Upper lobe of right lung (tissue), 1 donor: ENCODE data around the gene GNG4. TPM values are rescaled to one million over a fixed set of nuclear protein-coding genes. Genes with fewer than 3 reads are reported as not detected.
"Not testable (repeated sequence)": the region's sequence is repeated elsewhere in the genome, so short reads cannot be mapped to it uniquely, and the experiment has no call there.

ENCODE experiments used
- ATAC-seq: fragments of 200-7000 bp; cut with Tn5 transposase; one replicate; pipeline ENCODE4 v1.9.1; 2020; ENCODE audit warnings: mild to moderate bottlenecking, moderate library complexity
- DNase-seq: peaks from one replicate; pipeline ENCODE4 v3.0.0-alpha.2; 2020
- H3K27ac ChIP-seq: fragments of 200-600 bp; one replicate; pipeline ENCODE4 v1.8.0; 2022
- H3K27me3 ChIP-seq: fragments of 200-600 bp; one replicate; pipeline ENCODE4 v1.8.0; 2022; ENCODE audit warnings: mild to moderate bottlenecking
- H3K36me3 ChIP-seq: fragments of 200-600 bp; one replicate; pipeline ENCODE4 v1.8.0; 2022
- H3K4me1 ChIP-seq: fragments of 200-600 bp; one replicate; pipeline ENCODE4 v1.8.0; 2022
- H3K4me3 ChIP-seq: fragments of 200-600 bp; one replicate; pipeline ENCODE4 v1.8.0; 2022; ENCODE audit warnings: mild to moderate bottlenecking
- H3K9me3 ChIP-seq: fragments of 200-600 bp; one replicate; pipeline ENCODE4 v1.8.0; 2022
- CTCF ChIP-seq: fragments of 200-600 bp; IDR thresholded peaks from one replicate; pipeline ENCODE4 v1.8.0; 2022; ENCODE audit warnings: antibody characterized with exemption
- intact Hi-C: fragments of 100-400 bp; cut with DNase I; formaldehyde crosslinking; loops from one replicate; pipeline ENCODE4 v1.11.0; 2022
- total RNA-seq: library from RNA; stranded (reverse); fragmentation: NEBNext Ultra II Directional; extraction: Animal tissue kit (Norgen Biotek cat#: 25700); gene quantifications from one replicate; pipeline ENCODE4 v1.2.1, GENCODE V29; 2021
- donor health status: DM: no; HTN: yes; CAD: no; lungs with severe emphysema.

Gene GNG4
- total RNA-seq, 1 donor from 2014 or later = not detected

- H3K9me3 ChIP-seq = no peaks in the 10 kb centered on the region
- H3K4me3 ChIP-seq = no peak overlapping the region
- DNase-seq (no peak), ATAC-seq (no peak)
- H3K27ac ChIP-seq = no peak overlapping the region
- intact Hi-C loops = no loop called here
- no peaks in the 10 kb centered on the region for H3K36me3 ChIP-seq
- no peaks in the 10 kb centered on the region for H3K4me1 ChIP-seq
- TF ChIP-seq CTCF = no peak
- H3K27me3 ChIP-seq = no peaks in the 10 kb centered on the region
These were observed 104.2 kb downstream of the GNG4 start for GRCh38 chr1:235545292-235545930.

GRCh38 chr1:235542845-235543244 is 106.7 kb downstream of the GNG4 start:
- not testable (repeated sequence) for ATAC-seq, DNase-seq

DNA sequence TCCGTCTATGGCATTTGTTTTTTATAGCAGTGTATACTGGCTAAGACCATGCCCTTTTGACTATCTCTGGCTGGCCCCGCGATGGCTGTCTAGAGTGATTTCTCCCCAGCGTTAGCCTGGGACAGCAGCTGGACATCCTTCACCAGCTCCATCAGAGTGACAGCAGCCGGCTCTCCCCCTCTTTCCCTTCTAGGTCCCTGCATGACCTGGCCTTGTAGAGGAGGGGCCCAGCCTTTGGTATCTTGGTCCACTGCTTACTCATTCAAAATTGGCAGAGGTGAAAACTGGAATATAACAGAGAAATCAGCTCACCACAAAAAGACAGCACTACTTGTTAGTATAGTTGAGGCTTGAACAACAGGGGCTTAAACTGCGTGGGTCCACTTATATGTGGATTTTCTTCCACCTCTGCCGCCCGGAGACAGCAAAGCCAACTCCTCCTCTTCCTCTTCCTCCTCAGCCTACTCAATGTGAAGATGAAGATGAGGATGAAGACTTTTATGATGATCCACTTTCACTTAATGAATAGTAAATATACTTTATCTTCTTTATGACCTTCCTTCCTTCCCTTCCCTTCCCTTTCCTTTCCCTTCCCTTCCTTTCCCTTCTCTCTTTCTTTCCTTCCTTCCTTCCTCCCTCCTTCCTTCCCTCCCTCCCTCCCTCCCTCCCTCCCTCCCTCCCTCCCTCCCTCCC is 116.0 kb downstream of the GNG4 start:
- H3K4me3 ChIP-seq = no peak overlapping the region
- TF ChIP-seq CTCF = no peak
- intact Hi-C loops = no loop called here
- DNase-seq = no peak
- no peaks in the 10 kb centered on the region for H3K36me3 ChIP-seq
- H3K27ac ChIP-seq = no peak overlapping the region
- H3K9me3 ChIP-seq = no peaks in the 10 kb centered on the region
- ATAC-seq = no peak
- no peaks in the 10 kb centered on the region for H3K27me3 ChIP-seq
- no peaks in the 10 kb centered on the region for H3K4me1 ChIP-seq

More at GRCh38 chr1:235542845-235543244, 106.7 kb downstream of the GNG4 start:
- H3K27ac ChIP-seq, H3K36me3 ChIP-seq, H3K27me3 ChIP-seq, H3K4me1 ChIP-seq, H3K9me3 ChIP-seq, H3K4me3 ChIP-seq, intact Hi-C loops: not testable (repeated sequence)

- Histone ChIP-seq H3K27ac (no peak overlapping the region), H3K36me3 (no peaks in the 10 kb centered on the region), H3K4me1 (no peaks in the 10 kb centered on the region), H3K4me3 (no peak overlapping the region), H3K27me3 (no peaks in the 10 kb centered on the region), H3K9me3 (no peaks in the 10 kb centered on the region)
- intact Hi-C loops = no loop called here
- ATAC-seq (no peak), DNase-seq (no peak)
- TF ChIP-seq CTCF = no peak
These were observed 117.2 kb downstream of the GNG4 start for GRCh38 chr1:235532360-235532759.

DNA sequence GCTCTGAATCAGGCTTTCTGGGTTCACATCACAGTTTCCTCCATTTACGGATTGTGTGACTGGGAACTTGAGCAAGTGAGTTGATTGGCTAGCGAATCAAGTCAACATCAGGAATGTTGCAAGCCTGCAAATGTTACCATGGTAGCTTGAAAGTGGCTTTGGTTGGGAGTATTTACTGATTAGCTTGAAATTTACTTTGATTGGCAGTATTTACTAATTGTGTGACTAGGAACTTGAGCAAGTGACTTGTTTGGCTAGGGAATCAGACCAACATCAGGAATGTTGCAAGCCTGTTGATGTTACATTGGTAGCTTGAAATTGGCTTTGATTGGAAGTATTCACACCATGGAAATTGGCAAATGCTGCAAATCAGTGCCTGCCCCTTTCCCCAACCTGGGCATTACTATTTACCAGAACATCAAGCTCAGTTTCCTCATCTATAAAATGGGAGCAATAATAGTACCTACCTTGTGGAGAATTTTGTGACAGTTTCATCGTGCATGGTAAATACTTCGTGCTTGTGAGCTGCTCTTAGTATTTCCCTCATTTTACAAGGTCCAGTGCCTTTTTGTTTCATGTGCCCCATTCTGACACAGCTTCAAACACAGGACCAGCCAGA is 122.3 kb downstream of the GNG4 start:
- TF ChIP-seq CTCF = no peak
- no peak overlapping the region for H3K4me3 ChIP-seq
- H3K36me3 ChIP-seq = no peaks in the 10 kb centered on the region
- no peaks in the 10 kb centered on the region for H3K4me1 ChIP-seq
- ATAC-seq (peak; percentile 64), DNase-seq (no peak)
- H3K27ac ChIP-seq = no peak overlapping the region
- H3K9me3 ChIP-seq = no peaks in the 10 kb centered on the region
- no peaks in the 10 kb centered on the region for H3K27me3 ChIP-seq
- intact Hi-C loops = no loop called here

GRCh38 chr1:235525314-235525713 is 124.3 kb downstream of the GNG4 start:
- DNase-seq = no peak
- no peak for ATAC-seq
- intact Hi-C loops = no loop called here
- no peak overlapping the region for H3K4me3 ChIP-seq
- H3K9me3 ChIP-seq = no peaks in the 10 kb centered on the region
- H3K27ac ChIP-seq = no peak overlapping the region
- no peaks in the 10 kb centered on the region for H3K27me3 ChIP-seq
- TF ChIP-seq CTCF = no peak
- H3K36me3 ChIP-seq = no peaks in the 10 kb centered on the region
- no peaks in the 10 kb centered on the region for H3K4me1 ChIP-seq
